GM20000 (cell line): ENCODE data around the gene TLE3.
"Not testable (repeated sequence)": the region's sequence is repeated elsewhere in the genome, so short reads cannot be mapped to it uniquely, and the experiment has no call there.

Experiments used
- DNase-seq: peaks from one replicate; pipeline ENCODE4 v3.0.0; 2012; ENCODE audit warnings: low spot score
- TF ChIP-seq, protein P1 (sequence below): IDR thresholded peaks from 2 replicates; pipeline ENCODE4 v1.5.1; 2012; ENCODE audit warnings: mild to moderate bottlenecking, control low read depth; ENCODE audit errors: extremely low read depth, missing control alignments

Gene TLE3

GRCh38 chr15:70121624-70122302, 24.0 kb upstream of the TLE3 start:
- DNase-seq: no peak
- TF ChIP-seq, protein P1, sequence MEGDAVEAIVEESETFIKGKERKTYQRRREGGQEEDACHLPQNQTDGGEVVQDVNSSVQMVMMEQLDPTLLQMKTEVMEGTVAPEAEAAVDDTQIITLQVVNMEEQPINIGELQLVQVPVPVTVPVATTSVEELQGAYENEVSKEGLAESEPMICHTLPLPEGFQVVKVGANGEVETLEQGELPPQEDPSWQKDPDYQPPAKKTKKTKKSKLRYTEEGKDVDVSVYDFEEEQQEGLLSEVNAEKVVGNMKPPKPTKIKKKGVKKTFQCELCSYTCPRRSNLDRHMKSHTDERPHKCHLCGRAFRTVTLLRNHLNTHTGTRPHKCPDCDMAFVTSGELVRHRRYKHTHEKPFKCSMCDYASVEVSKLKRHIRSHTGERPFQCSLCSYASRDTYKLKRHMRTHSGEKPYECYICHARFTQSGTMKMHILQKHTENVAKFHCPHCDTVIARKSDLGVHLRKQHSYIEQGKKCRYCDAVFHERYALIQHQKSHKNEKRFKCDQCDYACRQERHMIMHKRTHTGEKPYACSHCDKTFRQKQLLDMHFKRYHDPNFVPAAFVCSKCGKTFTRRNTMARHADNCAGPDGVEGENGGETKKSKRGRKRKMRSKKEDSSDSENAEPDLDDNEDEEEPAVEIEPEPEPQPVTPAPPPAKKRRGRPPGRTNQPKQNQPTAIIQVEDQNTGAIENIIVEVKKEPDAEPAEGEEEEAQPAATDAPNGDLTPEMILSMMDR: no peak

GRCh38 chr15:70120958-70121623, 23.4 kb upstream of the TLE3 start:
- DNase-seq: no peak
- TF ChIP-seq, protein P1: no peak

DNA sequence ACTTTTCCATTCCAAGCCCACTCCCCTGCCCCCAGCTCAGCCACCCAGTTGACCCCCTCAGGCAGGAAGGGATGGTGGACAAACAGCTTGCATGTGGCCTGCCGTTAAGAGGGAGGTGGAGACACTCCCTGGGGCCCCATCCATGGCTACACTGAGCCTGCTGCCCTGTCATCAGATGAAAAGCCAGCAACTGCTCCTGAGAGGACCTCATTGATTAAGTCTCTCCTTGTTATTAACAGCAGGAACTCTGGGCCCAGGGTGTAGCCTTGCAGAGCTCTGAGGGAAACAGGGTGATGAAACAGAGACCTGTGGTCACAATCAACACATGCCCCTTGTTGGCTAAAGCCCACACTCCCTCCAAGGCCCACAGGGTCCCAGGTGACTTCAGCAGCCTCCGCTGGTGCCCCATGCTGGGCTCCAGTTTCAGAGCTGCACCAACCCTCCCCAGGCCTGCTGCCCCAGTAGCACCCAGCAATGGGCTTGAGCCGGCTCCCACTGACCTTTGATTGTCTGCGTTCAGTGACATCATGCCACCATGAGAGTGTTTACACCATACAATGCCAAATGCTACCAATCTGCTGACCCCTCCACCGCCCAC, 22.3 kb upstream of the TLE3 start:
- no peak for DNase-seq
- TF ChIP-seq, protein P1: no peak

DNA sequence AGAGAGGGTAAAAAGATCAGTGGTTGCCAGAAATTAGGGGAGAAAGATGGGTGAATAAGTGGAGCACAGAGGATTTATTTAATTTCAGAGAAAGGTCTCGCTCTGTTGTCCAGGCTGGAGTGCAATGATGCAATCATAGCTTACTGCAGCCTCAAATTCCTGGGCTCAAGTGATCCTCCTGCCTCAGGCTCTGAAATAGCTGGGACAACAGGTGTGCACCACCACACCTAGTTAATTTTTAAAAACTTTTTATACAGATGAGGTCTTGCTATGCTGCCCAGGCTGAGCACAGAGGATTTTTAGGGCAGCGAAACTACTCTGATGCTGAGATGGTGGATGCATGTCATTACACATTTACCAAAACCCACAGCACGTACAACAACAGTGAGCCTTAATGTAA, 20.9 kb upstream of the TLE3 start:
- TF ChIP-seq, protein P1: no peak
- no peak for DNase-seq

GRCh38 chr15:70116317-70116716, 18.6 kb upstream of the TLE3 start:
- no peak for DNase-seq
- TF ChIP-seq, protein P1: no peak

DNA sequence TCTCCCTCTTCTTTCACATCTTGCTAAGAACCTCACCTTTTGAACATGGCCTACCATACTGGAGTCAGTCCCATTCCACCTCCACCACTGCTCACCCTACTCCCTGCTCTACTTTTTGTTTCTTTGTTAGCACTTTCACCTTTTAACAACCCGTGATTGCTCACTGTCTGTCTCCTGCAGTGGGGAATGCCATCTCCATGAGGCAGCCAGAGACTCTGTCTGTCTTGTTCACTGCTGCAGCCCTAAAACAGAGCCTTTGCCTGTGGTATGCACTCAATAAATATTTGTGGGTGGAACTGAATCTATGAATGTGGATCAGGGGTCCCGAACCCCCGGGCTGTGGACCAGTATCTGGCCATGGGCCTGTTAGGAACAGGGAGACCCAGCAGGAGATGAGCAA, 16.5 kb upstream of the TLE3 start:
- DNase-seq: no peak
- TF ChIP-seq, protein P1: no peak

DNA sequence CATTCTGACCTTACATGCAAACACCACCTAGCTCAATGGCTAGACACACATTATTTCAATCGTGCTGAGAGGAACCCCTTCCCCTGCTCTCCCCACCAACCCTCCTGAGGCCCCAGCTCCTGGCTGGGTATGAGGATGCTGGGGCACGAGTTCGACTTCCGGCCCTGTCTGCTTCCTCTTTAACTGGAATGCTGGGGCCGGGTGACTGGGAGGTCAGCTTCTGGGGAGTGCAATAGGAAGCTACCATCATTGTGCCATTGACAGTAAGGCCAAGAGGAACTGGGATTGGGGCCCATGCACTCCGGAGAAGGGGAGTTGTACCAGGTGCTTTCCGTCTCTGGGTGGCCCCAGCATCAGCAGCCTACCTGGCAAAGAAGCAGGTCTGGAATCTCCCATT, 15.6 kb upstream of the TLE3 start:
- no peak for DNase-seq
- TF ChIP-seq, protein P1: no peak

- not testable (repeated sequence) for DNase-seq
Observed at GRCh38 chr15:70112572-70113303, 15.0 kb upstream of the TLE3 start.
